GM12875 (cell line): ENCODE measurements around the gene CCDC183.
"Not testable (repeated sequence)": the region's sequence is repeated elsewhere in the genome, so short reads cannot be mapped to it uniquely, and the experiment has no call there.

Experiments
- H3K4me3 ChIP-seq: one replicate; pipeline ENCODE4 v1.5.1; 2011; ENCODE audit warnings: low read depth, low read length, control low read depth
- CTCF ChIP-seq: IDR thresholded peaks from 2 replicates; pipeline ENCODE4 v1.5.1; 2011; ENCODE audit warnings: low read depth, mild to moderate bottlenecking, control low read depth, inconsistent platforms, low read length, moderate library complexity, borderline replicate concordance; ENCODE audit not compliant: insufficient read depth

The CCDC183 gene

GRCh38 chr9:136793086-136793946 lies 2.8 kb upstream of the CCDC183 start:
- TF ChIP-seq CTCF: no peak
- no peak overlapping the region for H3K4me3 ChIP-seq

- no peak overlapping the region for H3K4me3 ChIP-seq
- no peak for TF ChIP-seq CTCF
Observed at GRCh38 chr9:136794281-136794999, 1.7 kb upstream of the CCDC183 start.

- no peak for TF ChIP-seq CTCF
- H3K4me3 ChIP-seq: no peak overlapping the region
Observed at GRCh38 chr9:136795000-136795348, 1.2 kb upstream of the CCDC183 start.

GRCh38 chr9:136796775-136797347 lies 723 bp downstream of the CCDC183 start:
- H3K4me3 ChIP-seq: not testable (repeated sequence)

GRCh38 chr9:136798708-136799078 lies 2.6 kb downstream of the CCDC183 start:
- no peak overlapping the region for H3K4me3 ChIP-seq
- TF ChIP-seq CTCF: no peak

GRCh38 chr9:136799079-136799853 lies 3.1 kb downstream of the CCDC183 start:
- no peak for TF ChIP-seq CTCF
- H3K4me3 ChIP-seq: peak overlapping the region; percentile 16

- peak overlapping the region; percentile 16 for H3K4me3 ChIP-seq
- no peak for TF ChIP-seq CTCF
Observed at GRCh38 chr9:136799854-136800657, 3.9 kb downstream of the CCDC183 start.
